ENCODE measurements around the gene PREX1.

Gene PREX1

GRCh38 chr20:48817367-48818030, 10.3 kb downstream of the PREX1 start:
- no peak overlapping the region for H3K4me3 ChIP-seq (ENCODE audit: low read depth, low read length)
- no peak for TF ChIP-seq CTCF (IDR thresholded peaks at IDR 0.05; ENCODE audit: borderline replicate concordance, insufficient read depth, low read depth, low read length)

- TF ChIP-seq CTCF (IDR thresholded peaks at IDR 0.05; ENCODE audit: borderline replicate concordance, insufficient read depth, low read depth, low read length), result no peak
- H3K4me3 ChIP-seq (ENCODE audit: low read depth, low read length), result no peak overlapping the region
Measured at GRCh38 chr20:48816282-48817205, 11.3 kb downstream of the PREX1 start.

- TF ChIP-seq CTCF (IDR thresholded peaks at IDR 0.05; ENCODE audit: borderline replicate concordance, insufficient read depth, low read depth, low read length), result no peak
- H3K4me3 ChIP-seq (ENCODE audit: low read depth, low read length), result no peak overlapping the region
Measured at GRCh38 chr20:48815537-48815936, 12.3 kb downstream of the PREX1 start.

GRCh38 chr20:48814633-48815032, 13.2 kb downstream of the PREX1 start:
- no peak for TF ChIP-seq CTCF (IDR thresholded peaks at IDR 0.05; ENCODE audit: borderline replicate concordance, insufficient read depth, low read depth, low read length)
- no peak overlapping the region for H3K4me3 ChIP-seq (ENCODE audit: low read depth, low read length)

GRCh38 chr20:48813930-48814546, 13.8 kb downstream of the PREX1 start:
- H3K4me3 ChIP-seq (ENCODE audit: low read depth, low read length), result no peak overlapping the region
- TF ChIP-seq CTCF (IDR thresholded peaks at IDR 0.05; ENCODE audit: borderline replicate concordance, insufficient read depth, low read depth, low read length), result no peak

- no peak for TF ChIP-seq CTCF (IDR thresholded peaks at IDR 0.05; ENCODE audit: borderline replicate concordance, insufficient read depth, low read depth, low read length)
Measured at GRCh38 chr20:48813446-48813747, 14.4 kb downstream of the PREX1 start.

More at GRCh38 chr20:48813446-48813747, 14.4 kb downstream of the PREX1 start:
- H3K4me3 ChIP-seq (ENCODE audit: low read depth, low read length), result no peak overlapping the region
